Prostate gland (tissue), 2 donors: Measurements from ENCODE around the gene BTNL9. TPM values are rescaled to one million over a fixed set of nuclear protein-coding genes. Genes with fewer than 3 reads are reported as not detected.
"Not testable (repeated sequence)": the region's sequence is repeated elsewhere in the genome, so short reads cannot be mapped to it uniquely, and the experiment has no call there.

Source experiments
- DNase-seq: peaks from one replicate; pipeline ENCODE4 v3.0.0-alpha.2; 2019; ENCODE audit warnings: low spot score
- H3K27ac ChIP-seq, 2 donors: fragments of 200-600 bp; sonication (generic); 2 replicates each; pipeline ENCODE4 v1.5.1; 2017 to 2019
- H3K27me3 ChIP-seq: fragments of 200-600 bp; sonication (generic); replicated peaks from 2 replicates; pipeline ENCODE4 v1.5.1; 2019; ENCODE audit not compliant: insufficient read depth
- H3K36me3 ChIP-seq, 2 donors: fragments of 200-600 bp; sonication (generic); 1 replicate in 1 of 2; 2 replicates in 1 of 2; pipeline versions ENCODE4 v1.5.1 to v1.8.1; 2017 to 2019
- H3K4me1 ChIP-seq: fragments of 200-600 bp; sonication (generic); replicated peaks from 2 replicates; pipeline ENCODE4 v1.5.1; 2019
- H3K4me3 ChIP-seq, 2 donors: fragments of 200-600 bp; sonication (generic); 2 replicates each; pipeline ENCODE4 v1.5.1; 2017 to 2019
- H3K9me3 ChIP-seq: fragments of 200-600 bp; sonication (generic); 2 replicates; pipeline ENCODE4 v1.5.1; 2017
- POLR2A ChIP-seq: fragments of 450-650 bp; IDR thresholded peaks from one replicate; pipeline ENCODE4 v1.6.1; 2016; ENCODE audit warnings: antibody characterized with exemption, mild to moderate bottlenecking
- POLR2AphosphoS5 ChIP-seq: sonication (generic); formaldehyde crosslinking; IDR thresholded peaks from one replicate; pipeline ENCODE4 v1.6.1; 2017; ENCODE audit warnings: antibody characterized with exemption
- WGBS: methylation state at CpG from one replicate; pipeline ENCODE4 v1.1.5; 2018; 5-methylcytosine and 5-hydroxymethylcytosine counted together
- intact Hi-C: fragments of 100-400 bp; cut with DNase I; formaldehyde crosslinking; loops from one replicate; pipeline ENCODE4 v1.14.2; 2022
- total RNA-seq, 2 donors: library from RNA; depleted of rRNA; stranded (reverse); fragments of >200 nt; gene quantifications; one replicate each; pipeline ENCODE4 v1.1.0, GENCODE V29; 2016
- TF ChIP-seq, protein P1 (sequence below), 4 experiments: fragments of 200-600 bp in 2 of 4; fragments of 450-650 bp in 2 of 4; sonication (generic) in 2 of 4; IDR thresholded peaks; 1 replicate in 3 of 4; 2 replicates in 1 of 4; pipeline ENCODE4 v1.5.1; 2016 to 2019; ENCODE audit warnings: antibody characterized with exemption in 4 of 4, mild to moderate bottlenecking in 2 of 4, moderate library complexity in 2 of 4

The BTNL9 gene
- total RNA-seq, 2 donors from 2014 or later, result 11.7 to 13.0 TPM

DNA sequence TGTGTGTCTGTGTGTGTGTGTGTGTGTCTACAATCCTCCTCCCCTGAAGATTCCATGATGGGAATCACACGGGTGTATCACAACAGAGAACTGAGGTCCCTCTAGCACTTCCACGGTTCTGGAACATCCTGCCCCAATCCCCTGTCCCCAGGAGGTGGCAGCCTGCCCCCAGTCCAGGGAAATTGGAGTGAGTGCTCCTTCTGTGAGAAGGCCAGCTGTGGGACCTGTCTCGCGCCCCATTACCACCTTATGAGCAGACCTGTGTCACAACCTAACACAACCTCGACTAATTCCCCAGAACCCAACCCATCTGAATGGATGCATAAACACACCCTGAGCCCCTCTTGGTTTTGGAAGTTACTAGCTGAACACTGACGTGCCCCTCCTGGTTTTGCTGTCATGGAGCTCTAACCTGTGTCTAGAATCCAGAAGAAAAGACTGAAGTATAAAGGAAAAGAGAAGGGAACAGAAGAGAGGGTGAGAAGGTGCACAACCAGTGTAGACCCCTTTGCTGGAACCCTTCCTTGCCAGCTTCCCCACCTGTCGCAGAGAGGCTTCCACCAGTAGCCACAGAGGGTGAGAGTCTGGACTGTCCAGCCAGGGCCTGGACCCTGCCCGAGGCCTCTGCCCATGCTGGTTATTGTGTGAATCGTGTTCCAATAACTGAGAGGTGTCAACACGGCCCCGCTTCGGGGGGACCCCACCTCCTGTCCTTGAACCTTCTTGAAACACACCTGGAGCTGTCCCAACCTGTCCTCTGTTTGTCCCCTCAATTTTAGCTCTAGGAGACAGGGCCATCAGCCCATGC, 3.4 kb downstream of the BTNL9 start:
- no peak for DNase-seq
- no peaks in the 10 kb centered on the region for H3K9me3 ChIP-seq
- TF ChIP-seq, protein P1, sequence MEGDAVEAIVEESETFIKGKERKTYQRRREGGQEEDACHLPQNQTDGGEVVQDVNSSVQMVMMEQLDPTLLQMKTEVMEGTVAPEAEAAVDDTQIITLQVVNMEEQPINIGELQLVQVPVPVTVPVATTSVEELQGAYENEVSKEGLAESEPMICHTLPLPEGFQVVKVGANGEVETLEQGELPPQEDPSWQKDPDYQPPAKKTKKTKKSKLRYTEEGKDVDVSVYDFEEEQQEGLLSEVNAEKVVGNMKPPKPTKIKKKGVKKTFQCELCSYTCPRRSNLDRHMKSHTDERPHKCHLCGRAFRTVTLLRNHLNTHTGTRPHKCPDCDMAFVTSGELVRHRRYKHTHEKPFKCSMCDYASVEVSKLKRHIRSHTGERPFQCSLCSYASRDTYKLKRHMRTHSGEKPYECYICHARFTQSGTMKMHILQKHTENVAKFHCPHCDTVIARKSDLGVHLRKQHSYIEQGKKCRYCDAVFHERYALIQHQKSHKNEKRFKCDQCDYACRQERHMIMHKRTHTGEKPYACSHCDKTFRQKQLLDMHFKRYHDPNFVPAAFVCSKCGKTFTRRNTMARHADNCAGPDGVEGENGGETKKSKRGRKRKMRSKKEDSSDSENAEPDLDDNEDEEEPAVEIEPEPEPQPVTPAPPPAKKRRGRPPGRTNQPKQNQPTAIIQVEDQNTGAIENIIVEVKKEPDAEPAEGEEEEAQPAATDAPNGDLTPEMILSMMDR (IDR thresholded peaks at IDR 0.05), result no peak
- TF ChIP-seq POLR2AphosphoS5 (no peak), POLR2A (no peak)
- H3K36me3 ChIP-seq, result no peaks in the 10 kb centered on the region
- H3K4me3 ChIP-seq, result no peak overlapping the region
- whole genome bisulfite sequencing, result 65% methylated on average over 12 of the region's 12 CpGs
- H3K27me3 ChIP-seq, result peaks cover 5% of the 10 kb centered on the region
- intact Hi-C loops, result no loop called here
- no peaks in the 10 kb centered on the region for H3K4me1 ChIP-seq
- no peak overlapping the region for H3K27ac ChIP-seq

DNA sequence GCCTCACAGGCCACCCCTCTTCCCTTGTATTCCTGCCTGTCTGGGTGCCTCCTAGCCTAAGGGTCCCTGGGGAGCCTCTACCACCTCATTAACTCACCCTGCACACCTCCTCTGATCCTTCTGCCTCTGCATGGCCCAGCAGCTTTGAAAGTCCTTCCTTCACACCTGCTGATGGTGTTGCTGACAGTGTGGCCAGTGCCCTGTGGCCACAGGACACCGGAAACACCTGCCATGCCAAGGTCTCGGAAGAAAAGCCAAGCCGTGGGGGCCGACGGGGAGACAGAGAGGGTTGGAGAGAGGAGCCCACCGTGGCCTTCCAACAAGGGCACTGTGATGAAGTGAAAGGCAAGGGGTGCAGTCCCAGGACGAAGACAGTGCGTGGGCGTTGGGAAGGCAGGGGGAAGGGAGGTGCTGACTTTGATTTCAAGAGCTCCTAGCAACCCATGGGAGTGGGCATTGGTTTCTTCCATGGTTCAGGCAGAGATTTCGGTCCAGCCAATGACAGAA, 4.1 kb downstream of the BTNL9 start:
- Histone ChIP-seq H3K4me3 (no peak overlapping the region), H3K9me3 (no peaks in the 10 kb centered on the region), H3K4me1 (no peaks in the 10 kb centered on the region), H3K27me3 (peaks cover 5% of the 10 kb centered on the region), H3K36me3 (no peaks in the 10 kb centered on the region), H3K27ac (no peak overlapping the region)
- intact Hi-C loops, result no loop called here
- no peak for TF ChIP-seq POLR2A
- TF ChIP-seq POLR2AphosphoS5, result no peak
- TF ChIP-seq, protein P1 (IDR thresholded peaks at IDR 0.05), result no peak
- 85% methylated on average over 10 of the region's 10 CpGs for WGBS
- DNase-seq, result no peak

DNA sequence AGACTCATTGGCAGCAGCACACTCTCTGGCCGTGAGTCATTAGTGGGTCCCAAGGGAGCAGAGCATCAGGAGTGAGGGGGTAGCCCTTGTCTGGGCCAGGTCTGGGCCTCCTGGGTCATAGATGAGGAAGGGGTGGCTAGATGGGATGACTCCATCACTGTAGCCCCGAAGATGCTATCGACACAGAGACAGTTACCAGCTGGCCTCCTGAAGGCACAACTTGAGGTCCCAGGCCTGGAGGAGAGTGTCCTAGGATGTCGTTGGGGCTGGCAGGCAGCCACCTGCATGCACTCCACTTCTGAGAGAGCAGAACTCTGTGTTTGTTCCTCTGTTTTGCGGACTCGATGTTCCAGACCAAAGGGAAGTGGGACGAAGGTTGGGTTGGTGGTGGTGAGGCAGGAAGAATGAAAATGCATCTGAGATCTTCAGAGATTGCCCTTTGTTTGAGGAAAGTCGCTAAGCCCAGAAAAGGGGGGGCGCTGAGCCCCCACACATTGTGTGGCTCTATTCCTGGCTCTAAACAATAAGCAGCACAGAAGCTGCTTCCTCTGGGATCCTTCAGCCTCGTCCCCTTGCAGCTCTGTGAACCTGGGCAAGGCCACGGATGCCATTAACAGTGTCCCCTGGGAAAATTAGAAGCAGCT, 4.7 kb downstream of the BTNL9 start:
- WGBS, result 43% methylated on average over 11 of the region's 11 CpGs
- no peak for DNase-seq
- H3K4me1 ChIP-seq, result no peaks in the 10 kb centered on the region
- no peak overlapping the region for H3K4me3 ChIP-seq
- intact Hi-C loops, result no loop called here
- no peak overlapping the region for H3K27ac ChIP-seq
- H3K27me3 ChIP-seq, result peaks cover 9% of the 10 kb centered on the region
- TF ChIP-seq, protein P1 (IDR thresholded peaks at IDR 0.05), result no peak
- TF ChIP-seq POLR2A (no peak), POLR2AphosphoS5 (no peak)
- H3K36me3 ChIP-seq, result no peaks in the 10 kb centered on the region
- H3K9me3 ChIP-seq, result no peaks in the 10 kb centered on the region

DNA sequence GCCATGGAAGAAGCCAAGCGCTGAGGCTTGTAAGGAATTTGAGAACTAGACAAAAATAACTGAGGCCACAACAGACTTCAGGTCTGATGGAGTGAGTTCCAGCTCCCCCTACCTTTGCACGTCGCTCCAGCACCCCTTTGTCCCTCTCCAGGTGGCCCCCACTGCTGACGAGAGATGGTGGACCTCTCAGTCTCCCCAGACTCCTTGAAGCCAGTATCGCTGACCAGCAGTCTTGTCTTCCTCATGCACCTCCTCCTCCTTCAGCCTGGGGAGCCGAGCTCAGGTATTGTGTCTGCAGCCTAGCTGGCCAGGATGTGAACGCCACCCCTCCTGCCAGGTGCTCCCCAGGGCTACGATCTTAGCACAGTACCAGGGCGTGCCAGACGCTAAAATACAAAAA, 5.2 kb downstream of the BTNL9 start:
- DNase-seq, result no peak
- Histone ChIP-seq H3K4me3 (no peak overlapping the region), H3K27me3 (peaks cover 9% of the 10 kb centered on the region), H3K27ac (no peak overlapping the region), H3K36me3 (no peaks in the 10 kb centered on the region), H3K4me1 (no peaks in the 10 kb centered on the region), H3K9me3 (no peaks in the 10 kb centered on the region)
- WGBS, result 56% methylated on average over 10 of the region's 10 CpGs
- TF ChIP-seq POLR2A, result no peak
- TF ChIP-seq, protein P1 (IDR thresholded peaks at IDR 0.05), result no peak
- no peak for TF ChIP-seq POLR2AphosphoS5
- intact Hi-C loops, result no loop called here

DNA sequence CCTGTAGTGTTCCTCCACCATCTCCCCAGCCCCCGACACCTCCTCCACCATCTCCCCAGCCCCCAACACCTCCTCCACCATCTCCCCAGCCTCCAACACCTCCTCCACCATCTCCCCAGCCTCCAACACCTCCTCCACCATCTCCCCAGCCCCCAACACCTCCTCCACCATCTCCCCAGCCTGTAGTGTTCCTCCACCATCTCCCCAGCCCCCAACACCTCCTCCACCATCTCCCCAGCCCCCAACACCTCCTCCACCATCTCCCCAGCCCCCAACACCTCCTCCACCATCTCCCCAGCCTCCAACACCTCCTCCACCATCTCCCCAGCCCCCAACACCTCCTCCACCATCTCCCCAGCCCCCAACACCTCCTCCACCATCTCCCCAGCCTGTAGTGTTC, 5.8 kb downstream of the BTNL9 start:
- H3K4me3 ChIP-seq, H3K36me3 ChIP-seq, DNase-seq, H3K27me3 ChIP-seq, intact Hi-C loops, H3K4me1 ChIP-seq, H3K27ac ChIP-seq, H3K9me3 ChIP-seq: not testable (repeated sequence)
- WGBS, result 22% methylated on average over 1 of the region's 1 CpG
